Stimulated activated naive CD8-positive, alpha-beta T cell treated with anti-CD3 and anti-CD28 coated beads, Interleukin-15, amount 100 ng/mL, for 72 hours (primary cell): ENCODE data around the gene DIS3L2.
"Not testable (repeated sequence)": the region's sequence is repeated elsewhere in the genome, so short reads cannot be mapped to it uniquely, and the experiment has no call there.

Experiments
- ATAC-seq: fragments of 150-1000 bp; cut with Tn5 transposase; 2 replicates; pipeline ENCODE4 v1.10.0; 2021; ENCODE audit warnings: mild to moderate bottlenecking, moderate library complexity
- DNase-seq, 2 donors: peaks; one replicate each; pipeline ENCODE4 v3.0.0; 2021 to 2022
- H3K27ac Mint-ChIP-seq, 2 donors: one replicate each; pipeline ENCODE4 v1.8.0; 2022; ENCODE audit warnings: mild to moderate bottlenecking in 2 of 2, mixed read lengths in 2 of 2, moderate library complexity in 2 of 2
- H3K27me3 Mint-ChIP-seq: one replicate; pipeline ENCODE4 v1.8.0; 2022; ENCODE audit warnings: mixed read lengths
- H3K4me1 Mint-ChIP-seq: one replicate; pipeline ENCODE4 v1.8.0; 2022; ENCODE audit warnings: mild to moderate bottlenecking, mixed read lengths
- H3K4me3 Mint-ChIP-seq, 2 donors: one replicate each; pipeline ENCODE4 v1.8.0; 2022; ENCODE audit warnings: mild to moderate bottlenecking in 2 of 2, mixed read lengths in 2 of 2, moderate library complexity in 1 of 2
- H3K9me3 Mint-ChIP-seq, 2 donors: one replicate each; pipeline ENCODE4 v1.8.0; 2022; ENCODE audit warnings: mixed read lengths in 2 of 2

Gene DIS3L2

GRCh38 chr2:232147440-232148077 is 186.0 kb downstream of the DIS3L2 start:
- H3K27me3 Mint-ChIP-seq = no peaks in the 10 kb centered on the region

GRCh38 chr2:232162187-232162586 is 200.7 kb downstream of the DIS3L2 start:
- H3K27ac Mint-ChIP-seq = no peak overlapping the region

More at GRCh38 chr2:232147440-232148077, 186.0 kb downstream of the DIS3L2 start:
- ATAC-seq (no peak), DNase-seq (no peak)
- Mint-ChIP-seq H3K27ac (no peak overlapping the region), H3K4me1 (no peaks in the 10 kb centered on the region), H3K4me3 (no peak overlapping the region), H3K9me3 (no peaks in the 10 kb centered on the region)

GRCh38 chr2:232170396-232170795 is 208.9 kb downstream of the DIS3L2 start:
- no peak for DNase-seq
- peaks cover 0 to 6% of the 10 kb centered on the region in 2 donors for H3K9me3 Mint-ChIP-seq
- H3K27ac Mint-ChIP-seq = no peak overlapping the region
- no peak for ATAC-seq
- H3K4me1 Mint-ChIP-seq = peaks cover 12% of the 10 kb centered on the region
- H3K27me3 Mint-ChIP-seq = no peaks in the 10 kb centered on the region
- no peak overlapping the region for H3K4me3 Mint-ChIP-seq

More at GRCh38 chr2:232162187-232162586, 200.7 kb downstream of the DIS3L2 start:
- no peaks in the 10 kb centered on the region for H3K4me1 Mint-ChIP-seq
- ATAC-seq (no peak), DNase-seq (no peak)
- no peaks in the 10 kb centered on the region for H3K9me3 Mint-ChIP-seq
- no peaks in the 10 kb centered on the region for H3K27me3 Mint-ChIP-seq
- H3K4me3 Mint-ChIP-seq = no peak overlapping the region

GRCh38 chr2:232174662-232175061 is 213.1 kb downstream of the DIS3L2 start:
- peaks cover 12% of the 10 kb centered on the region for H3K4me1 Mint-ChIP-seq
- H3K9me3 Mint-ChIP-seq = peaks cover 0 to 6% of the 10 kb centered on the region in 2 donors
- DNase-seq = no peak
- H3K4me3 Mint-ChIP-seq = no peak overlapping the region
- no peak for ATAC-seq
- H3K27ac Mint-ChIP-seq = no peak overlapping the region
- no peaks in the 10 kb centered on the region for H3K27me3 Mint-ChIP-seq

GRCh38 chr2:232176587-232176986 is 215.1 kb downstream of the DIS3L2 start:
- not testable (repeated sequence) for H3K4me3 Mint-ChIP-seq, H3K27ac Mint-ChIP-seq, H3K27me3 Mint-ChIP-seq, H3K9me3 Mint-ChIP-seq, DNase-seq, ATAC-seq, H3K4me1 Mint-ChIP-seq

GRCh38 chr2:232183279-232183678 is 221.8 kb downstream of the DIS3L2 start:
- peaks cover 0 to 6% of the 10 kb centered on the region in 2 donors for H3K9me3 Mint-ChIP-seq
- no peaks in the 10 kb centered on the region for H3K4me1 Mint-ChIP-seq
- H3K27ac Mint-ChIP-seq = no peak overlapping the region
- DNase-seq = no peak
- H3K27me3 Mint-ChIP-seq = no peaks in the 10 kb centered on the region
- no peak overlapping the region for H3K4me3 Mint-ChIP-seq
- no peak for ATAC-seq

- H3K9me3 Mint-ChIP-seq = peaks cover 0 to 6% of the 10 kb centered on the region in 2 donors
- DNase-seq = no peak
- no peaks in the 10 kb centered on the region for H3K27me3 Mint-ChIP-seq
- no peak for ATAC-seq
- no peak overlapping the region for H3K27ac Mint-ChIP-seq
- H3K4me3 Mint-ChIP-seq = no peak overlapping the region
- H3K4me1 Mint-ChIP-seq = no peaks in the 10 kb centered on the region
Observed at GRCh38 chr2:232184346-232184745, 222.8 kb downstream of the DIS3L2 start.

- no peak overlapping the region for H3K27ac Mint-ChIP-seq
- ATAC-seq (no peak), DNase-seq (no peak)
- H3K27me3 Mint-ChIP-seq = no peaks in the 10 kb centered on the region
- H3K9me3 Mint-ChIP-seq = peaks cover 9 to 10% of the 10 kb centered on the region in 2 donors
- no peak overlapping the region for H3K4me3 Mint-ChIP-seq
- no peaks in the 10 kb centered on the region for H3K4me1 Mint-ChIP-seq
Observed at GRCh38 chr2:232190796-232191195, 229.3 kb downstream of the DIS3L2 start.

- Mint-ChIP-seq H3K9me3 (peaks cover 9 to 10% of the 10 kb centered on the region in 2 donors), H3K27ac (no peak overlapping the region), H3K4me1 (no peaks in the 10 kb centered on the region), H3K4me3 (no peak overlapping the region), H3K27me3 (no peaks in the 10 kb centered on the region)
- ATAC-seq = no peak
- no peak for DNase-seq
Observed at GRCh38 chr2:232195487-232195886, 234.0 kb downstream of the DIS3L2 start.

GRCh38 chr2:232196802-232197201 is 235.3 kb downstream of the DIS3L2 start:
- ATAC-seq = no peak
- no peak overlapping the region for H3K27ac Mint-ChIP-seq
- H3K4me1 Mint-ChIP-seq = no peaks in the 10 kb centered on the region
- no peaks in the 10 kb centered on the region for H3K27me3 Mint-ChIP-seq
- DNase-seq = no peak
- no peak overlapping the region for H3K4me3 Mint-ChIP-seq
- peaks cover 9 to 10% of the 10 kb centered on the region in 2 donors for H3K9me3 Mint-ChIP-seq

GRCh38 chr2:232200195-232200594 is 238.7 kb downstream of the DIS3L2 start:
- Mint-ChIP-seq H3K4me3 (no peak overlapping the region), H3K4me1 (no peaks in the 10 kb centered on the region), H3K9me3 (no peaks in the 10 kb centered on the region), H3K27ac (no peak overlapping the region), H3K27me3 (no peaks in the 10 kb centered on the region)
- ATAC-seq (no peak), DNase-seq (no peak)

GRCh38 chr2:232203166-232203891 is 241.8 kb downstream of the DIS3L2 start:
- H3K27ac Mint-ChIP-seq = no peak overlapping the region

GRCh38 chr2:232203936-232204335 is 242.4 kb downstream of the DIS3L2 start:
- H3K4me1 Mint-ChIP-seq = no peaks in the 10 kb centered on the region
- no peak for DNase-seq
- no peaks in the 10 kb centered on the region for H3K9me3 Mint-ChIP-seq
- no peak overlapping the region for H3K27ac Mint-ChIP-seq
- H3K4me3 Mint-ChIP-seq = no peak overlapping the region
- ATAC-seq = no peak
- H3K27me3 Mint-ChIP-seq = no peaks in the 10 kb centered on the region

More at GRCh38 chr2:232203166-232203891, 241.8 kb downstream of the DIS3L2 start:
- Mint-ChIP-seq H3K4me3 (no peak overlapping the region), H3K9me3 (no peaks in the 10 kb centered on the region), H3K4me1 (no peaks in the 10 kb centered on the region), H3K27me3 (no peaks in the 10 kb centered on the region)
- ATAC-seq = no peak
- no peak for DNase-seq

- Mint-ChIP-seq H3K4me1 (no peaks in the 10 kb centered on the region), H3K27me3 (no peaks in the 10 kb centered on the region)
- no peak for DNase-seq
Observed at GRCh38 chr2:232204457-232204931, 243.0 kb downstream of the DIS3L2 start.

GRCh38 chr2:232207174-232207573 is 245.7 kb downstream of the DIS3L2 start:
- ATAC-seq = no peak
- no peak for DNase-seq
- Mint-ChIP-seq H3K27me3 (no peaks in the 10 kb centered on the region), H3K9me3 (no peaks in the 10 kb centered on the region), H3K27ac (no peak overlapping the region), H3K4me1 (peaks cover 2% of the 10 kb centered on the region), H3K4me3 (no peak overlapping the region)

More at GRCh38 chr2:232204457-232204931, 243.0 kb downstream of the DIS3L2 start:
- Mint-ChIP-seq H3K9me3 (no peaks in the 10 kb centered on the region), H3K27ac (no peak overlapping the region), H3K4me3 (no peak overlapping the region)
- ATAC-seq = no peak

GRCh38 chr2:232210306-232210705 is 248.8 kb downstream of the DIS3L2 start:
- no peak overlapping the region for H3K4me3 Mint-ChIP-seq
- H3K4me1 Mint-ChIP-seq = peaks cover 6% of the 10 kb centered on the region
- DNase-seq (no peak), ATAC-seq (no peak)
- no peaks in the 10 kb centered on the region for H3K9me3 Mint-ChIP-seq
- H3K27ac Mint-ChIP-seq = no peak overlapping the region
- H3K27me3 Mint-ChIP-seq = no peaks in the 10 kb centered on the region
